Uterus (tissue), 2 donors: ENCODE data around the gene FAM162A.

Experiments
- POLR2A ChIP-seq, 2 donors: fragments of 450-650 bp; IDR thresholded peaks; one replicate each; pipeline ENCODE4 v1.6.1; 2016; ENCODE audit warnings: antibody characterized with exemption in 2 of 2, mild to moderate bottlenecking in 1 of 2, moderate library complexity in 1 of 2
- TF ChIP-seq, protein P1 (sequence below), 4 experiments: fragments of 200-600 bp in 2 of 4; fragments of 450-650 bp in 2 of 4; sonication (generic) in 2 of 4; IDR thresholded peaks; one replicate each; pipeline ENCODE4 v1.5.1; 2016 to 2019; ENCODE audit warnings: antibody characterized with exemption in 4 of 4, mild to moderate bottlenecking in 2 of 4, moderate library complexity in 1 of 4

- TF ChIP-seq, protein P1, sequence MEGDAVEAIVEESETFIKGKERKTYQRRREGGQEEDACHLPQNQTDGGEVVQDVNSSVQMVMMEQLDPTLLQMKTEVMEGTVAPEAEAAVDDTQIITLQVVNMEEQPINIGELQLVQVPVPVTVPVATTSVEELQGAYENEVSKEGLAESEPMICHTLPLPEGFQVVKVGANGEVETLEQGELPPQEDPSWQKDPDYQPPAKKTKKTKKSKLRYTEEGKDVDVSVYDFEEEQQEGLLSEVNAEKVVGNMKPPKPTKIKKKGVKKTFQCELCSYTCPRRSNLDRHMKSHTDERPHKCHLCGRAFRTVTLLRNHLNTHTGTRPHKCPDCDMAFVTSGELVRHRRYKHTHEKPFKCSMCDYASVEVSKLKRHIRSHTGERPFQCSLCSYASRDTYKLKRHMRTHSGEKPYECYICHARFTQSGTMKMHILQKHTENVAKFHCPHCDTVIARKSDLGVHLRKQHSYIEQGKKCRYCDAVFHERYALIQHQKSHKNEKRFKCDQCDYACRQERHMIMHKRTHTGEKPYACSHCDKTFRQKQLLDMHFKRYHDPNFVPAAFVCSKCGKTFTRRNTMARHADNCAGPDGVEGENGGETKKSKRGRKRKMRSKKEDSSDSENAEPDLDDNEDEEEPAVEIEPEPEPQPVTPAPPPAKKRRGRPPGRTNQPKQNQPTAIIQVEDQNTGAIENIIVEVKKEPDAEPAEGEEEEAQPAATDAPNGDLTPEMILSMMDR (IDR thresholded peaks at IDR 0.05) = no peak
- no peak for TF ChIP-seq POLR2A (IDR thresholded peaks at IDR 0.05)
These were observed 11.6 kb downstream of the FAM162A start for GRCh38 chr3:122395582-122395981.
